ENCODE data around the gene CASTOR1.

CASTOR1 gene

GRCh38 chr22:30240541-30241417 is 48.5 kb downstream of the CASTOR1 start:
- in situ Hi-C loops (cut with HindIII; ENCODE audit: low pct_ligation_motif_present, low pct_unique_long_range_greater_than_20kb, low sequenced_read_pairs) = no loop called here
- DNase-seq = no peak

- no peak for DNase-seq
- in situ Hi-C loops (cut with HindIII; ENCODE audit: low pct_ligation_motif_present, low pct_unique_long_range_greater_than_20kb, low sequenced_read_pairs) = no loop called here
Measured at GRCh38 chr22:30239488-30240405, 49.6 kb downstream of the CASTOR1 start.

GRCh38 chr22:30238661-30239487 is 50.4 kb downstream of the CASTOR1 start:
- DNase-seq = peak; percentile 81
- in situ Hi-C loops (cut with HindIII; ENCODE audit: low pct_ligation_motif_present, low pct_unique_long_range_greater_than_20kb, low sequenced_read_pairs) = no loop called here

- DNase-seq = no peak
- in situ Hi-C loops (cut with HindIII; ENCODE audit: low pct_ligation_motif_present, low pct_unique_long_range_greater_than_20kb, low sequenced_read_pairs) = no loop called here
Measured at GRCh38 chr22:30238136-30238535, 51.2 kb downstream of the CASTOR1 start.

GRCh38 chr22:30236875-30237274 is 52.4 kb downstream of the CASTOR1 start:
- no peak for DNase-seq
- in situ Hi-C loops (cut with HindIII; ENCODE audit: low pct_ligation_motif_present, low pct_unique_long_range_greater_than_20kb, low sequenced_read_pairs) = no loop called here

- in situ Hi-C loops (cut with HindIII; ENCODE audit: low pct_ligation_motif_present, low pct_unique_long_range_greater_than_20kb, low sequenced_read_pairs) = no loop called here
Measured at GRCh38 chr22:30235687-30236170, 53.6 kb downstream of the CASTOR1 start.

More at GRCh38 chr22:30235687-30236170, 53.6 kb downstream of the CASTOR1 start:
- DNase-seq = peak; percentile 97
